H1 (cell line): ENCODE data around the gene PAK5. TPM values are rescaled to one million over a fixed set of nuclear protein-coding genes. Genes with fewer than 3 reads are reported as not detected.

Source experiments
- BACH1 ChIP-seq: IDR thresholded peaks from 2 replicates; pipeline ENCODE4 v1.6.1; 2012; ENCODE audit warnings: low read length, improper control_type of control experiment
- CBX5 ChIP-seq: fragments of 300-800, 300-1000 bp; sonication (generic); IDR thresholded peaks from 2 replicates; pipeline ENCODE4 v1.7.1; 2016; ENCODE audit warnings: antibody characterized with exemption, low read length, low read depth
- CBX8 ChIP-seq: fragments of 300-800, 300-1000 bp; sonication (generic); IDR thresholded peaks from 2 replicates; pipeline ENCODE4 v1.7.1; 2016; ENCODE audit warnings: low read depth, low read length, borderline replicate concordance
- CEBPB ChIP-seq: IDR thresholded peaks from 2 replicates; pipeline ENCODE4 v1.6.1; 2012; ENCODE audit warnings: low read depth, low read length
- CHD2 ChIP-seq: IDR thresholded peaks from 2 replicates; pipeline ENCODE4 v1.6.1; 2012; ENCODE audit warnings: low read length, improper control_type of control experiment
- EGR1 ChIP-seq: IDR thresholded peaks from 2 replicates; pipeline ENCODE4 v1.6.1; 2011; ENCODE audit warnings: low read depth, low read length, borderline replicate concordance
- EP300 ChIP-seq, 2 experiments: IDR thresholded peaks; 1 replicate in 1 of 2; 2 replicates in 1 of 2; pipeline ENCODE4 v1.6.1; 2011 to 2012; ENCODE audit warnings: low read depth in 2 of 2, low read length in 2 of 2, mild to moderate bottlenecking in 2 of 2, borderline replicate concordance in 1 of 2, inconsistent platforms in 1 of 2, moderate library complexity in 1 of 2
- GABPA ChIP-seq: IDR thresholded peaks from 2 replicates; pipeline ENCODE4 v1.6.1; 2011; ENCODE audit warnings: mild to moderate bottlenecking, low read length, moderate library complexity, borderline replicate concordance; ENCODE audit not compliant: insufficient read depth
- JUND ChIP-seq: IDR thresholded peaks from 2 replicates; pipeline ENCODE4 v1.6.1; 2011; ENCODE audit warnings: mild to moderate bottlenecking, improper control_type of control experiment, low read length
- KDM4A ChIP-seq: IDR thresholded peaks from one replicate; pipeline ENCODE4 v1.7.1; 2012; ENCODE audit warnings: low read depth, mild to moderate bottlenecking, moderate library complexity, low read length, inconsistent platforms; ENCODE audit not compliant: severe bottlenecking
- NANOG ChIP-seq: IDR thresholded peaks from 2 replicates; pipeline ENCODE4 v1.6.1; 2011; ENCODE audit warnings: low read length, low read depth, mild to moderate bottlenecking, inconsistent platforms; ENCODE audit not compliant: insufficient read depth, poor library complexity, severe bottlenecking
- NRF1 ChIP-seq: IDR thresholded peaks from 2 replicates; pipeline ENCODE4 v1.6.1; 2011; ENCODE audit warnings: mild to moderate bottlenecking, low read depth, low read length, improper control_type of control experiment
- POLR2A ChIP-seq, 2 experiments: IDR thresholded peaks; 1 replicate in 1 of 2; 2 replicates in 1 of 2; pipeline ENCODE4 v1.6.1; 2011; ENCODE audit warnings: low read depth in 2 of 2, low read length in 2 of 2, mild to moderate bottlenecking in 2 of 2; ENCODE audit errors: control extremely low read depth in 1 of 2
- POU5F1 ChIP-seq: IDR thresholded peaks from 2 replicates; pipeline ENCODE4 v1.6.1; 2011; ENCODE audit warnings: low read depth, mild to moderate bottlenecking, low read length, moderate library complexity
- RAD21 ChIP-seq, 2 experiments: IDR thresholded peaks in 1 of 2; conservative IDR thresholded peaks in 1 of 2; 2 replicates each; pipeline ENCODE4 v1.6.1; 2011; ENCODE audit warnings: low read depth in 2 of 2, low read length in 2 of 2, improper control_type of control experiment in 1 of 2, inconsistent platforms in 1 of 2, mild to moderate bottlenecking in 1 of 2, moderate library complexity in 1 of 2
- RFX5 ChIP-seq: IDR thresholded peaks from 2 replicates; pipeline ENCODE4 v1.6.1; 2011; ENCODE audit warnings: low read depth, low read length, improper control_type of control experiment, borderline replicate concordance
- RNF2 ChIP-seq: fragments of 200-900, 300-1000 bp; sonication (generic); IDR thresholded peaks from 2 replicates; pipeline ENCODE4 v1.7.1; 2016; ENCODE audit warnings: borderline replicate concordance, low read depth, mild to moderate bottlenecking, antibody characterized with exemption, low read length; ENCODE audit not compliant: poor library complexity, severe bottlenecking; ENCODE audit errors: missing control alignments
- RXRA ChIP-seq: IDR thresholded peaks from 2 replicates; pipeline ENCODE4 v1.6.1; 2011; ENCODE audit warnings: low read depth, mild to moderate bottlenecking, low read length, moderate library complexity; ENCODE audit not compliant: insufficient read depth
- SIX5 ChIP-seq: IDR thresholded peaks from 2 replicates; pipeline ENCODE4 v1.6.1; 2011; ENCODE audit warnings: mild to moderate bottlenecking, low read depth, low read length
- SP1 ChIP-seq: IDR thresholded peaks from 2 replicates; pipeline ENCODE4 v1.6.1; 2011; ENCODE audit warnings: low read depth, low read length
- SP2 ChIP-seq: IDR thresholded peaks from 2 replicates; pipeline ENCODE4 v1.6.1; 2012; ENCODE audit warnings: mild to moderate bottlenecking, low read length, inconsistent platforms
- SRF ChIP-seq: IDR thresholded peaks from 2 replicates; pipeline ENCODE4 v1.6.1; 2011; ENCODE audit warnings: mild to moderate bottlenecking, low read depth, low read length, moderate library complexity
- TAF1 ChIP-seq: IDR thresholded peaks from 2 replicates; pipeline ENCODE4 v1.6.1; 2011; ENCODE audit warnings: mild to moderate bottlenecking, low read depth, low read length
- TAF7 ChIP-seq: optimal IDR thresholded peaks from 2 replicates; pipeline ENCODE3; 2011; ENCODE audit warnings: low read depth, mild to moderate bottlenecking, inconsistent platforms, low read length, moderate library complexity, borderline replicate concordance
- TCF12 ChIP-seq: IDR thresholded peaks from 2 replicates; pipeline ENCODE4 v1.6.1; 2011; ENCODE audit warnings: low read depth, mild to moderate bottlenecking, low read length
- polyA plus RNA-seq, 7 experiments: library from polyadenylated mRNA; depleted of rRNA in 3 of 7; stranded (reverse) in 5 of 7; unstranded in 2 of 7; fragments of >200 nt in 5 of 7; fragments of 200-250 nt in 2 of 7; gene quantifications; 1 replicate in 5 of 7; 2 replicates in 1 of 7; 4 replicates in 1 of 7; pipeline versions ENCODE4 v1.2.1 to v1.2.3, GENCODE V29; 2011 to 2013; ENCODE audit warnings: missing spikeins in 2 of 7, mixed read lengths in 2 of 7
- total RNA-seq: library from RNA; stranded (reverse); fragmentation: NEBNext Ultra II Directional; extraction: Animal tissue kit (Norgen Biotek cat#: 25700); gene quantifications from 2 replicates; pipeline ENCODE4 v1.2.1, GENCODE V29; 2021
- TF ChIP-seq, protein P1 (sequence below): IDR thresholded peaks from 2 replicates; pipeline ENCODE4 v1.6.1; 2012; ENCODE audit warnings: inconsistent platforms

Gene PAK5
- total and polyA plus RNA-seq, 2 of the 8 experiments (the other 6 are each of a cell fraction or from before 2014, with no cell fraction given): 0.54 to 0.80 TPM

- TF ChIP-seq EGR1 (no peak), RXRA (no peak), GABPA (no peak), SP1 (peak; percentile 89), CEBPB (no peak), JUND (peak; percentile 85; the same call in 1 of the 2 replicates), POU5F1 (peak; percentile 91; the same call in 1 of the 2 replicates), RFX5 (no peak), BACH1 (no peak), SP2 (no peak), NANOG (peak; percentile 91), KDM4A (no peak), CBX8 (no peak), CHD2 (peak; percentile 50; the same call in 1 of the 2 replicates), POLR2A (IDR thresholded peaks at IDR 0.05; ENCODE audit: control extremely low read depth in 1 of 2, low read depth in 2 of 2, low read length in 2 of 2) (peak in 1 of 2 experiments; percentile 27; a peak in 1 of 3 replicates), TAF7 (no peak), RAD21 (IDR thresholded peaks at IDR 0.05 in 1 of 2, conservative IDR thresholded peaks at IDR 0.05 in 1 of 2; ENCODE audit: low read depth in 2 of 2, low read length in 2 of 2) (peak in 1 of 2 experiments; percentile 1; a peak in 1 of 4 replicates), EP300 (IDR thresholded peaks at IDR 0.05; ENCODE audit: borderline replicate concordance in 1 of 2, low read depth in 2 of 2, low read length in 2 of 2) (peak in 1 of 2 experiments; percentile 98; a peak in 1 of 3 replicates), CBX5 (no peak), NRF1 (no peak), TAF1 (peak; percentile 44; the same call in 1 of the 2 replicates), RNF2 (no peak), TCF12 (peak; percentile 93), SIX5 (no peak), SRF (no peak)
- TF ChIP-seq, protein P1, sequence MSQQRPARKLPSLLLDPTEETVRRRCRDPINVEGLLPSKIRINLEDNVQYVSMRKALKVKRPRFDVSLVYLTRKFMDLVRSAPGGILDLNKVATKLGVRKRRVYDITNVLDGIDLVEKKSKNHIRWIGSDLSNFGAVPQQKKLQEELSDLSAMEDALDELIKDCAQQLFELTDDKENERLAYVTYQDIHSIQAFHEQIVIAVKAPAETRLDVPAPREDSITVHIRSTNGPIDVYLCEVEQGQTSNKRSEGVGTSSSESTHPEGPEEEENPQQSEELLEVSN: no peak
These were observed 266.2 kb downstream of the PAK5 start (continued) for GRCh38 chr20:9572670-9573069.
